H1 (cell line): ENCODE measurements around the gene CYYR1. TPM values are rescaled to one million over a fixed set of nuclear protein-coding genes. Genes with fewer than 3 reads are reported as not detected.

ENCODE experiments used
- CBX8 ChIP-seq: fragments of 300-800, 300-1000 bp; sonication (generic); IDR thresholded peaks from 2 replicates; pipeline ENCODE4 v1.7.1; 2016; ENCODE audit warnings: low read depth, low read length, borderline replicate concordance
- CEBPB ChIP-seq: IDR thresholded peaks from 2 replicates; pipeline ENCODE4 v1.6.1; 2012; ENCODE audit warnings: low read depth, low read length
- GABPA ChIP-seq: IDR thresholded peaks from 2 replicates; pipeline ENCODE4 v1.6.1; 2011; ENCODE audit warnings: mild to moderate bottlenecking, low read length, moderate library complexity, borderline replicate concordance; ENCODE audit not compliant: insufficient read depth
- KDM1A ChIP-seq: fragments of 200-600, 300-600 bp; sonication (generic); IDR thresholded peaks from 2 replicates; pipeline ENCODE4 v1.7.1; 2016; ENCODE audit warnings: mild to moderate bottlenecking, low read length, borderline replicate concordance
- KDM5A ChIP-seq: fragments of 200-600 bp; IDR thresholded peaks from 2 replicates; pipeline ENCODE4 v1.7.1; 2012; ENCODE audit warnings: mild to moderate bottlenecking, low read length, inconsistent platforms, mixed read lengths
- MAFK ChIP-seq: IDR thresholded peaks from 2 replicates; pipeline ENCODE4 v1.6.1; 2012; ENCODE audit warnings: low read depth, mild to moderate bottlenecking, improper control_type of control experiment, low read length
- POLR2AphosphoS5 ChIP-seq: IDR thresholded peaks from 2 replicates; pipeline ENCODE4 v1.6.1; 2011; ENCODE audit warnings: low read depth, low read length
- polyA plus RNA-seq, 7 experiments: library from polyadenylated mRNA; depleted of rRNA in 3 of 7; stranded (reverse) in 5 of 7; unstranded in 2 of 7; fragments of >200 nt in 5 of 7; fragments of 200-250 nt in 2 of 7; gene quantifications; 1 replicate in 5 of 7; 2 replicates in 1 of 7; 4 replicates in 1 of 7; pipeline versions ENCODE4 v1.2.1 to v1.2.3, GENCODE V29; 2011 to 2013; ENCODE audit warnings: missing spikeins in 2 of 7, mixed read lengths in 2 of 7
- total RNA-seq: library from RNA; stranded (reverse); fragmentation: NEBNext Ultra II Directional; extraction: Animal tissue kit (Norgen Biotek cat#: 25700); gene quantifications from 2 replicates; pipeline ENCODE4 v1.2.1, GENCODE V29; 2021
- TF ChIP-seq, protein P1 (sequence below): fragments of 300-600 bp; sonication (generic); IDR thresholded peaks from 2 replicates; pipeline ENCODE4 v1.7.1; 2012; ENCODE audit warnings: low read length, moderate library complexity, mild to moderate bottlenecking, inconsistent platforms; ENCODE audit not compliant: insufficient replicate concordance

CYYR1 gene
- total and polyA plus RNA-seq, 2 of the 8 experiments (the other 6 are each of a cell fraction or from before 2014, with no cell fraction given): 12.2 to 37.9 TPM

DNA sequence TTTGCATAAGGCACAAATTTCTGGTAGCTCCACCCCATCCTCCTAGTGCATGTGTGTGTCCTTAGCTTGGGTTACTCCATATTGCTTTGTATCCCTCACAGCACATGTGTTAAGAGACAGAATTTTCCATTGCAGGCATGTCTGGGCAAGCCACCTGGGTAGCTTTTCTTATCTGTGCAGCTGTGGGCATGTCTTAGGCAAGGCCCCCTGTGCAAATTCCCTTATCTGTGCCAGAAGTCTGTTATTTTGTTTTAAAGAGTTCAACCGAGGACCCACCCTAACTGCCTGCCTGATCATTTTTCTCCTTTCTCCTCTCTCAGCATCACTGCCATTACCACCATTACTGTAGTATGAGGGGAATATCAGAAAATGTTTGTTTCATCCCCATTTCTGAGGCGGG lies 131.9 kb downstream of the CYYR1 start (continued):
- TF ChIP-seq, protein P1, sequence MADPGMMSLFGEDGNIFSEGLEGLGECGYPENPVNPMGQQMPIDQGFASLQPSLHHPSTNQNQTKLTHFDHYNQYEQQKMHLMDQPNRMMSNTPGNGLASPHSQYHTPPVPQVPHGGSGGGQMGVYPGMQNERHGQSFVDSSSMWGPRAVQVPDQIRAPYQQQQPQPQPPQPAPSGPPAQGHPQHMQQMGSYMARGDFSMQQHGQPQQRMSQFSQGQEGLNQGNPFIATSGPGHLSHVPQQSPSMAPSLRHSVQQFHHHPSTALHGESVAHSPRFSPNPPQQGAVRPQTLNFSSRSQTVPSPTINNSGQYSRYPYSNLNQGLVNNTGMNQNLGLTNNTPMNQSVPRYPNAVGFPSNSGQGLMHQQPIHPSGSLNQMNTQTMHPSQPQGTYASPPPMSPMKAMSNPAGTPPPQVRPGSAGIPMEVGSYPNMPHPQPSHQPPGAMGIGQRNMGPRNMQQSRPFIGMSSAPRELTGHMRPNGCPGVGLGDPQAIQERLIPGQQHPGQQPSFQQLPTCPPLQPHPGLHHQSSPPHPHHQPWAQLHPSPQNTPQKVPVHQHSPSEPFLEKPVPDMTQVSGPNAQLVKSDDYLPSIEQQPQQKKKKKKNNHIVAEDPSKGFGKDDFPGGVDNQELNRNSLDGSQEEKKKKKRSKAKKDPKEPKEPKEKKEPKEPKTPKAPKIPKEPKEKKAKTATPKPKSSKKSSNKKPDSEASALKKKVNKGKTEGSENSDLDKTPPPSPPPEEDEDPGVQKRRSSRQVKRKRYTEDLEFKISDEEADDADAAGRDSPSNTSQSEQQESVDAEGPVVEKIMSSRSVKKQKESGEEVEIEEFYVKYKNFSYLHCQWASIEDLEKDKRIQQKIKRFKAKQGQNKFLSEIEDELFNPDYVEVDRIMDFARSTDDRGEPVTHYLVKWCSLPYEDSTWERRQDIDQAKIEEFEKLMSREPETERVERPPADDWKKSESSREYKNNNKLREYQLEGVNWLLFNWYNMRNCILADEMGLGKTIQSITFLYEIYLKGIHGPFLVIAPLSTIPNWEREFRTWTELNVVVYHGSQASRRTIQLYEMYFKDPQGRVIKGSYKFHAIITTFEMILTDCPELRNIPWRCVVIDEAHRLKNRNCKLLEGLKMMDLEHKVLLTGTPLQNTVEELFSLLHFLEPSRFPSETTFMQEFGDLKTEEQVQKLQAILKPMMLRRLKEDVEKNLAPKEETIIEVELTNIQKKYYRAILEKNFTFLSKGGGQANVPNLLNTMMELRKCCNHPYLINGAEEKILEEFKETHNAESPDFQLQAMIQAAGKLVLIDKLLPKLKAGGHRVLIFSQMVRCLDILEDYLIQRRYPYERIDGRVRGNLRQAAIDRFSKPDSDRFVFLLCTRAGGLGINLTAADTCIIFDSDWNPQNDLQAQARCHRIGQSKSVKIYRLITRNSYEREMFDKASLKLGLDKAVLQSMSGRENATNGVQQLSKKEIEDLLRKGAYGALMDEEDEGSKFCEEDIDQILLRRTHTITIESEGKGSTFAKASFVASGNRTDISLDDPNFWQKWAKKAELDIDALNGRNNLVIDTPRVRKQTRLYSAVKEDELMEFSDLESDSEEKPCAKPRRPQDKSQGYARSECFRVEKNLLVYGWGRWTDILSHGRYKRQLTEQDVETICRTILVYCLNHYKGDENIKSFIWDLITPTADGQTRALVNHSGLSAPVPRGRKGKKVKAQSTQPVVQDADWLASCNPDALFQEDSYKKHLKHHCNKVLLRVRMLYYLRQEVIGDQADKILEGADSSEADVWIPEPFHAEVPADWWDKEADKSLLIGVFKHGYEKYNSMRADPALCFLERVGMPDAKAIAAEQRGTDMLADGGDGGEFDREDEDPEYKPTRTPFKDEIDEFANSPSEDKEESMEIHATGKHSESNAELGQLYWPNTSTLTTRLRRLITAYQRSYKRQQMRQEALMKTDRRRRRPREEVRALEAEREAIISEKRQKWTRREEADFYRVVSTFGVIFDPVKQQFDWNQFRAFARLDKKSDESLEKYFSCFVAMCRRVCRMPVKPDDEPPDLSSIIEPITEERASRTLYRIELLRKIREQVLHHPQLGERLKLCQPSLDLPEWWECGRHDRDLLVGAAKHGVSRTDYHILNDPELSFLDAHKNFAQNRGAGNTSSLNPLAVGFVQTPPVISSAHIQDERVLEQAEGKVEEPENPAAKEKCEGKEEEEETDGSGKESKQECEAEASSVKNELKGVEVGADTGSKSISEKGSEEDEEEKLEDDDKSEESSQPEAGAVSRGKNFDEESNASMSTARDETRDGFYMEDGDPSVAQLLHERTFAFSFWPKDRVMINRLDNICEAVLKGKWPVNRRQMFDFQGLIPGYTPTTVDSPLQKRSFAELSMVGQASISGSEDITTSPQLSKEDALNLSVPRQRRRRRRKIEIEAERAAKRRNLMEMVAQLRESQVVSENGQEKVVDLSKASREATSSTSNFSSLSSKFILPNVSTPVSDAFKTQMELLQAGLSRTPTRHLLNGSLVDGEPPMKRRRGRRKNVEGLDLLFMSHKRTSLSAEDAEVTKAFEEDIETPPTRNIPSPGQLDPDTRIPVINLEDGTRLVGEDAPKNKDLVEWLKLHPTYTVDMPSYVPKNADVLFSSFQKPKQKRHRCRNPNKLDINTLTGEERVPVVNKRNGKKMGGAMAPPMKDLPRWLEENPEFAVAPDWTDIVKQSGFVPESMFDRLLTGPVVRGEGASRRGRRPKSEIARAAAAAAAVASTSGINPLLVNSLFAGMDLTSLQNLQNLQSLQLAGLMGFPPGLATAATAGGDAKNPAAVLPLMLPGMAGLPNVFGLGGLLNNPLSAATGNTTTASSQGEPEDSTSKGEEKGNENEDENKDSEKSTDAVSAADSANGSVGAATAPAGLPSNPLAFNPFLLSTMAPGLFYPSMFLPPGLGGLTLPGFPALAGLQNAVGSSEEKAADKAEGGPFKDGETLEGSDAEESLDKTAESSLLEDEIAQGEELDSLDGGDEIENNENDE: no peak
- TF ChIP-seq CEBPB (no peak), KDM1A (no peak), KDM5A (no peak), MAFK (no peak), GABPA (no peak), CBX8 (no peak), POLR2AphosphoS5 (no peak)
